ENCODE data around the gene DOCK1.
"Not testable (repeated sequence)": the region's sequence is repeated elsewhere in the genome, so short reads cannot be mapped to it uniquely, and the experiment has no call there.

The DOCK1 gene

GRCh38 chr10:126903656-126904360, 1.4 kb upstream of the DOCK1 start:
- no peak for DNase-seq

- no peak for DNase-seq
These were observed 761 bp upstream of the DOCK1 start for GRCh38 chr10:126904516-126904817.

GRCh38 chr10:126905776-126906703, 812 bp downstream of the DOCK1 start:
- DNase-seq = no peak

GRCh38 chr10:126906704-126907422, 1.6 kb downstream of the DOCK1 start:
- DNase-seq = no peak

GRCh38 chr10:126907423-126907970, 2.3 kb downstream of the DOCK1 start:
- no peak for DNase-seq

- DNase-seq = no peak
These were observed 3.0 kb downstream of the DOCK1 start for GRCh38 chr10:126908225-126908624.

- DNase-seq = no peak
These were observed 3.5 kb downstream of the DOCK1 start for GRCh38 chr10:126908729-126909128.

GRCh38 chr10:126909147-126909546, 3.9 kb downstream of the DOCK1 start:
- no peak for DNase-seq

GRCh38 chr10:126910196-126910595, 5.0 kb downstream of the DOCK1 start:
- DNase-seq = no peak

GRCh38 chr10:126910798-126911197, 5.6 kb downstream of the DOCK1 start:
- no peak for DNase-seq

GRCh38 chr10:126911301-126911700, 6.1 kb downstream of the DOCK1 start:
- no peak for DNase-seq

- DNase-seq = no peak
These were observed 8.1 kb downstream of the DOCK1 start for GRCh38 chr10:126913316-126913715.

- DNase-seq = no peak
These were observed 9.3 kb downstream of the DOCK1 start for GRCh38 chr10:126914561-126914960.

- DNase-seq = not testable (repeated sequence)
These were observed 11.7 kb downstream of the DOCK1 start for GRCh38 chr10:126916952-126917351.

GRCh38 chr10:126917375-126917774, 12.1 kb downstream of the DOCK1 start:
- DNase-seq = no peak

GRCh38 chr10:126917975-126918908, 13.0 kb downstream of the DOCK1 start:
- DNase-seq = no peak

GRCh38 chr10:126919426-126919825, 14.2 kb downstream of the DOCK1 start:
- no peak for DNase-seq

GRCh38 chr10:126921162-126921561, 15.9 kb downstream of the DOCK1 start:
- no peak for DNase-seq

GRCh38 chr10:126921974-126922525, 16.8 kb downstream of the DOCK1 start:
- no peak for DNase-seq

- no peak for DNase-seq
These were observed 19.1 kb downstream of the DOCK1 start for GRCh38 chr10:126924180-126924914.

- no peak for DNase-seq
These were observed 19.7 kb downstream of the DOCK1 start for GRCh38 chr10:126924915-126925300.

Measured in CD4-positive, alpha-beta T cell treated with Interleukin-4 for 1 hour (primary cell).